Liver (tissue), 9 donors: Measurements from ENCODE around the gene CASD1. TPM values are rescaled to one million over a fixed set of nuclear protein-coding genes. Genes with fewer than 3 reads are reported as not detected.

Experiments
- DNase-seq: peaks from one replicate; pipeline ENCODE4 v3.0.0-alpha.2; 2017; ENCODE audit warnings: low spot score
- H3K27ac ChIP-seq, 2 donors: one replicate each; pipeline ENCODE4 v1.7.0; 2013; ENCODE audit warnings: inconsistent platforms in 2 of 2, low read length in 2 of 2, control low read depth in 1 of 2, low read depth in 1 of 2, mild to moderate bottlenecking in 1 of 2
- H3K27me3 ChIP-seq, 4 donors: one replicate each; pipeline versions ENCODE4 v1.6.1 to v1.7.0; 2013; ENCODE audit warnings: low read length in 3 of 4, inconsistent platforms in 1 of 4, mild to moderate bottlenecking in 1 of 4, moderate library complexity in 1 of 4; ENCODE audit not compliant: control insufficient read depth in 4 of 4, insufficient read depth in 4 of 4
- H3K36me3 ChIP-seq, 4 donors: one replicate each; pipeline versions ENCODE4 v1.6.1 to v1.7.0; 2013; ENCODE audit warnings: low read length in 3 of 4, mild to moderate bottlenecking in 3 of 4, low read depth in 1 of 4, moderate library complexity in 1 of 4; ENCODE audit not compliant: control insufficient read depth in 4 of 4, insufficient read depth in 3 of 4
- H3K4me1 ChIP-seq, 4 donors: one replicate each; pipeline versions ENCODE4 v1.6.1 to v1.7.0; 2013; ENCODE audit warnings: low read length in 3 of 4, mild to moderate bottlenecking in 3 of 4, moderate library complexity in 1 of 4; ENCODE audit not compliant: control insufficient read depth in 4 of 4, insufficient read depth in 4 of 4
- H3K4me3 ChIP-seq, 3 donors: one replicate each; pipeline versions ENCODE4 v1.6.1 to v1.7.0; 2013; ENCODE audit warnings: low read length in 3 of 3, control low read depth in 1 of 3, low read depth in 1 of 3, mild to moderate bottlenecking in 1 of 3
- H3K9ac ChIP-seq, 2 donors: one replicate each; pipeline ENCODE4 v1.7.0; 2013; ENCODE audit warnings: low read length in 2 of 2, mild to moderate bottlenecking in 2 of 2, moderate library complexity in 2 of 2, control low read depth in 1 of 2, low read depth in 1 of 2
- H3K9me3 ChIP-seq, 4 donors: one replicate each; pipeline versions ENCODE4 v1.6.1 to v1.7.0; 2013; ENCODE audit warnings: low read length in 3 of 4; ENCODE audit not compliant: control insufficient read depth in 4 of 4
- ATF3 ChIP-seq: IDR thresholded peaks from 2 replicates; pipeline ENCODE4 v1.6.1; 2016; ENCODE audit warnings: antibody characterized with exemption
- CTCF ChIP-seq: fragments of 150-350 bp; IDR thresholded peaks from 2 replicates; pipeline ENCODE4 v1.5.1; 2017; ENCODE audit warnings: improper control_type of control experiment, low read depth, low read length; ENCODE audit not compliant: missing input control
- FOXA2 ChIP-seq: IDR thresholded peaks from 2 replicates; pipeline ENCODE4 v1.6.1; 2016; ENCODE audit warnings: antibody characterized with exemption
- HNF4A ChIP-seq, 2 donors: conservative IDR thresholded peaks; 2 replicates each; pipeline ENCODE4 v1.6.1; 2016; ENCODE audit warnings: antibody characterized with exemption in 2 of 2, mild to moderate bottlenecking in 2 of 2
- HNF4G ChIP-seq: IDR thresholded peaks from 2 replicates; pipeline ENCODE4 v1.6.1; 2016; ENCODE audit warnings: antibody characterized with exemption
- JUND ChIP-seq, 2 donors: IDR thresholded peaks; 2 replicates each; pipeline ENCODE4 v1.6.1; 2016; ENCODE audit warnings: antibody characterized with exemption in 2 of 2
- RAD21 ChIP-seq, 2 donors: IDR thresholded peaks; 2 replicates each; pipeline ENCODE4 v1.6.1; 2016; ENCODE audit warnings: antibody characterized with exemption in 2 of 2, mild to moderate bottlenecking in 2 of 2
- RXRA ChIP-seq, 2 donors: IDR thresholded peaks; 2 replicates each; pipeline ENCODE4 v1.6.1; 2017 to 2018; ENCODE audit warnings: antibody characterized with exemption in 2 of 2, mild to moderate bottlenecking in 1 of 2
- SP1 ChIP-seq: IDR thresholded peaks from 2 replicates; pipeline ENCODE4 v1.6.1; 2018; ENCODE audit warnings: antibody characterized with exemption, mild to moderate bottlenecking
- TAF1 ChIP-seq: conservative IDR thresholded peaks from 2 replicates; pipeline ENCODE4 v1.6.1; 2016; ENCODE audit warnings: antibody characterized with exemption, mild to moderate bottlenecking
- YY1 ChIP-seq: IDR thresholded peaks from 2 replicates; pipeline ENCODE4 v1.6.1; 2016; ENCODE audit warnings: antibody characterized with exemption, mild to moderate bottlenecking
- WGBS: extraction: QIAGEN DNeasy Blood & Tissue Kit; methylation state at CpG from one replicate; pipeline ENCODE4 v1.1.7; 2013; 5-methylcytosine and 5-hydroxymethylcytosine counted together
- polyA plus RNA-seq, 2 donors: library from polyadenylated mRNA; stranded (reverse) in 1 of 2; unstranded in 1 of 2; fragments of 200-250 nt in 1 of 2; fragments of >200 nt in 1 of 2; fragmentation: Nextera tagmentation in 1 of 2; extraction: Ambion mirVana in 1 of 2; gene quantifications; one replicate each; pipeline versions ENCODE4 v1.2.1 to v1.2.3, GENCODE V29; 2013 to 2015
- total RNA-seq, 2 donors: library from RNA; depleted of rRNA; stranded (reverse); fragments of >200 nt; gene quantifications; one replicate each; pipeline ENCODE4 v1.2.3, GENCODE V29; 2014
- TF ChIP-seq, protein P1 (sequence below): IDR thresholded peaks from 2 replicates; pipeline ENCODE4 v1.6.1; 2016; ENCODE audit warnings: antibody characterized with exemption, mild to moderate bottlenecking
- donor health status: healthy.
- donor health status: healthy.
- donor health status: healthy.
- donor health status: healthy.
- donor health status: healthy.

CASD1 gene
- total and polyA plus RNA-seq, 4 donors: 3.8 to 14.1 (median 8.1) TPM

DNA sequence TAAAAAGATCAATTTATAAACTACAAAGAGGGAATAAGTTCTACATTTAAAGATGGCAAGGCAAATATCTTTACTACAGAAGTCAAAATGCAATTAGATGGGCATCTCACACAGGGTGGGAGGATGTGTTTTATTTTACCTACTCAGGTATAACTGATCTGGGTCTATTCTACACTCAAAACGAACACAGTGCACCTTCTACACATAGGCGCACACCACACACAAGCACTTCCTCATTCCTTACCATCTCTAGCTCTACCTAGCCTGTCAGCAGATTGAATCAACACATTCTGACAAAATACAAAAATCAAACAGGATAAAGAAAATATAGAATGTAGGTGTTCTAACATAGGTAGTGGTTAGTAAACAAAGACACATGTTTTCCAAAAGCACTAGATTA lies 81.6 kb downstream of the CASD1 start (continued):
- no peak for TF ChIP-seq CTCF

DNA sequence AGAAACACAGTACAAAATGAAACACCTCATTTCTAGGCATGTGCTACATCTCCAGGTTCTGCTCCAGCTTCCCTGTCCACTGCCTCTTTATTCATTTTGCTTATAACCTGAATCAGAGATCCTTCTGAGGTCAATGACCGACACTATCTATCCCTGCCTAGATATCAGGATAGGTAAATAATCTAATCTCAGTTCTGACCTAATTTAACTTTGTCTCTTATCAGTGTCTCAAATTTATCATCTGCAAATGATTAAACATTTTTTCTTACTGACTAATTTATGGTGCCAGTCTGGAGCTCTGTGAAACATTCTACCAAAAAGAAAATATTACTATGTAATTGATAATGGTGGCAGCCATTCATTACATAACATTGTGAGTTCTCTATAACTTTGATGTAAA lies 85.3 kb downstream of the CASD1 start:
- Histone ChIP-seq H3K27ac (no peak overlapping the region), H3K27me3 (peaks cover 0 to 2% (median under 1%) of the 10 kb centered on the region in 4 donors), H3K4me3 (no peak overlapping the region), H3K9ac (no peak overlapping the region), H3K4me1 (peaks cover 0 to 16% (median 11%) of the 10 kb centered on the region in 4 donors), H3K36me3 (no peaks in the 10 kb centered on the region), H3K9me3 (no peaks in the 10 kb centered on the region)
- TF ChIP-seq ATF3 (no peak), HNF4A (conservative IDR thresholded peaks at IDR 0.05) (peak; percentile 45 to 48), RXRA (IDR thresholded peaks at IDR 0.05) (peak; percentile 93 to 95), YY1 (peak; percentile 39), JUND (IDR thresholded peaks at IDR 0.05) (peak in 1 of 2 donors; percentile 60), RAD21 (IDR thresholded peaks at IDR 0.05) (peak; percentile 21 to 37), FOXA2 (peak; percentile 37), CTCF (no peak), TAF1 (no peak), SP1 (peak; percentile 36)
- TF ChIP-seq, protein P1, sequence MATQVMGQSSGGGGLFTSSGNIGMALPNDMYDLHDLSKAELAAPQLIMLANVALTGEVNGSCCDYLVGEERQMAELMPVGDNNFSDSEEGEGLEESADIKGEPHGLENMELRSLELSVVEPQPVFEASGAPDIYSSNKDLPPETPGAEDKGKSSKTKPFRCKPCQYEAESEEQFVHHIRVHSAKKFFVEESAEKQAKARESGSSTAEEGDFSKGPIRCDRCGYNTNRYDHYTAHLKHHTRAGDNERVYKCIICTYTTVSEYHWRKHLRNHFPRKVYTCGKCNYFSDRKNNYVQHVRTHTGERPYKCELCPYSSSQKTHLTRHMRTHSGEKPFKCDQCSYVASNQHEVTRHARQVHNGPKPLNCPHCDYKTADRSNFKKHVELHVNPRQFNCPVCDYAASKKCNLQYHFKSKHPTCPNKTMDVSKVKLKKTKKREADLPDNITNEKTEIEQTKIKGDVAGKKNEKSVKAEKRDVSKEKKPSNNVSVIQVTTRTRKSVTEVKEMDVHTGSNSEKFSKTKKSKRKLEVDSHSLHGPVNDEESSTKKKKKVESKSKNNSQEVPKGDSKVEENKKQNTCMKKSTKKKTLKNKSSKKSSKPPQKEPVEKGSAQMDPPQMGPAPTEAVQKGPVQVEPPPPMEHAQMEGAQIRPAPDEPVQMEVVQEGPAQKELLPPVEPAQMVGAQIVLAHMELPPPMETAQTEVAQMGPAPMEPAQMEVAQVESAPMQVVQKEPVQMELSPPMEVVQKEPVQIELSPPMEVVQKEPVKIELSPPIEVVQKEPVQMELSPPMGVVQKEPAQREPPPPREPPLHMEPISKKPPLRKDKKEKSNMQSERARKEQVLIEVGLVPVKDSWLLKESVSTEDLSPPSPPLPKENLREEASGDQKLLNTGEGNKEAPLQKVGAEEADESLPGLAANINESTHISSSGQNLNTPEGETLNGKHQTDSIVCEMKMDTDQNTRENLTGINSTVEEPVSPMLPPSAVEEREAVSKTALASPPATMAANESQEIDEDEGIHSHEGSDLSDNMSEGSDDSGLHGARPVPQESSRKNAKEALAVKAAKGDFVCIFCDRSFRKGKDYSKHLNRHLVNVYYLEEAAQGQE: no peak
- DNase-seq: no peak
- WGBS: 37% methylated on average over 1 of the region's 1 CpG

- no peak overlapping the region for H3K27ac ChIP-seq
- H3K4me3 ChIP-seq: no peak overlapping the region
- H3K4me1 ChIP-seq: peaks cover 0 to 16% (median 11%) of the 10 kb centered on the region in 4 donors
- H3K36me3 ChIP-seq: no peaks in the 10 kb centered on the region
- H3K27me3 ChIP-seq: peaks cover 0 to 2% (median 0%) of the 10 kb centered on the region in 4 donors
- DNase-seq: no peak
- no peak for TF ChIP-seq RAD21 (IDR thresholded peaks at IDR 0.05)
- no peak for TF ChIP-seq HNF4G
- no peak for TF ChIP-seq TAF1
- 88% methylated on average over 4 of the region's 4 CpGs for WGBS
- no peak overlapping the region for H3K9ac ChIP-seq
- H3K9me3 ChIP-seq: no peaks in the 10 kb centered on the region
These were observed 86.1 kb downstream of the CASD1 start for GRCh38 chr7:94595717-94596116.
